HepG2 (cell line): ENCODE results near the gene HDAC3. TPM values are rescaled to one million over a fixed set of nuclear protein-coding genes. Genes with fewer than 3 reads are reported as not detected.

Experiments used
- MAZ ChIP-seq, 2 experiments: sonication (generic) in 1 of 2; formaldehyde crosslinking in 1 of 2; IDR thresholded peaks; 2 replicates each; pipeline versions ENCODE4 v1.5.0 to v1.6.1; 2012 to 2020; ENCODE audit warnings: low read depth in 2 of 2, mild to moderate bottlenecking in 2 of 2, borderline replicate concordance in 1 of 2, improper control_type of control experiment in 1 of 2, low read length in 1 of 2, missing genetic modification reagents in 1 of 2, moderate library complexity in 1 of 2
- MEIS1 ChIP-seq: sonication (generic); formaldehyde crosslinking; IDR thresholded peaks from 2 replicates; pipeline ENCODE4 v1.9.0; 2021; ENCODE audit warnings: mild to moderate bottlenecking, missing genetic modification reagents, moderate library complexity, borderline replicate concordance
- MIER3 ChIP-seq: IDR thresholded peaks from 2 replicates; pipeline ENCODE4 v1.6.1; 2016; ENCODE audit warnings: missing compliant biosample characterization, borderline replicate concordance
- MLLT10 ChIP-seq: sonication (generic); formaldehyde crosslinking; IDR thresholded peaks from 2 replicates; pipeline ENCODE4 v1.4.0; 2020; ENCODE audit warnings: missing genetic modification reagents
- MXI1 ChIP-seq: IDR thresholded peaks from 3 replicates; pipeline ENCODE4 v1.6.1; 2012; ENCODE audit warnings: low read depth, low read length, inconsistent platforms, borderline replicate concordance
- MYPOP ChIP-seq: sonication (generic); formaldehyde crosslinking; IDR thresholded peaks from 2 replicates; pipeline ENCODE4 v1.8.1; 2023; ENCODE audit warnings: mild to moderate bottlenecking, moderate library complexity, missing genetic modification reagents
- PRMT3 ChIP-seq: sonication (generic); formaldehyde crosslinking; IDR thresholded peaks from 2 replicates; pipeline ENCODE4 v1.8.1; 2022; ENCODE audit warnings: low read depth, mild to moderate bottlenecking, moderate library complexity, missing genetic modification reagents, borderline replicate concordance
- REXO4 ChIP-seq: sonication (generic); formaldehyde crosslinking; IDR thresholded peaks from 2 replicates; pipeline ENCODE4 v1.8.0; 2022; ENCODE audit warnings: missing genetic modification reagents, mild to moderate bottlenecking, borderline replicate concordance
- SAFB2 ChIP-seq: sonication (generic); formaldehyde crosslinking; IDR thresholded peaks from 2 replicates; pipeline ENCODE4 v1.5.1; 2020; ENCODE audit warnings: missing genetic modification reagents, low read depth, mild to moderate bottlenecking, borderline replicate concordance
- SETDB1 ChIP-seq: sonication (generic); formaldehyde crosslinking; IDR thresholded peaks from 2 replicates; pipeline ENCODE4 v1.5.1; 2020; ENCODE audit warnings: missing genetic modification reagents, mild to moderate bottlenecking, borderline replicate concordance
- ZBED4 ChIP-seq: sonication (generic); formaldehyde crosslinking; IDR thresholded peaks from 2 replicates; pipeline ENCODE4 v1.4.0; 2020; ENCODE audit warnings: missing genetic modification reagents, borderline replicate concordance
- ZBTB37 ChIP-seq: sonication (generic); formaldehyde crosslinking; IDR thresholded peaks from 2 replicates; pipeline ENCODE4 v1.4.0; 2020; ENCODE audit warnings: mild to moderate bottlenecking, missing genetic modification reagents
- ZGPAT ChIP-seq: IDR thresholded peaks from 2 replicates; pipeline ENCODE4 v1.6.1; 2016; ENCODE audit warnings: mild to moderate bottlenecking
- ZNF503 ChIP-seq: sonication (generic); formaldehyde crosslinking; IDR thresholded peaks from 2 replicates; pipeline ENCODE4 v1.4.0; 2020; ENCODE audit warnings: missing genetic modification reagents
- ZNF563 ChIP-seq: sonication (generic); formaldehyde crosslinking; IDR thresholded peaks from 2 replicates; pipeline ENCODE4 v1.8.0; 2022; ENCODE audit warnings: mild to moderate bottlenecking, moderate library complexity, missing genetic modification reagents
- ZNF616 ChIP-seq: sonication (generic); formaldehyde crosslinking; IDR thresholded peaks from 2 replicates; pipeline ENCODE4 v1.5.0; 2020; ENCODE audit warnings: low read depth, mild to moderate bottlenecking, missing genetic modification reagents
- ZNF644 ChIP-seq: IDR thresholded peaks from 2 replicates; pipeline ENCODE4 v1.6.1; 2016; ENCODE audit warnings: low read depth
- ZNF780A ChIP-seq: sonication (generic); formaldehyde crosslinking; IDR thresholded peaks from 2 replicates; pipeline ENCODE4 v1.8.0; 2022; ENCODE audit warnings: mild to moderate bottlenecking, missing genetic modification reagents, moderate library complexity
- polyA plus RNA-seq, 8 experiments: library from polyadenylated mRNA; depleted of rRNA in 3 of 8; stranded (reverse) in 7 of 8; unstranded in 1 of 8; fragments of >200 nt; fragmentation: Illumina TruSeq in 4 of 8; extraction: Trizol in 4 of 8; gene quantifications; 2 replicates each; pipeline versions ENCODE4 v1.2.1 to v1.2.3, GENCODE V29; 2011 to 2016; ENCODE audit warnings: low read depth in 4 of 8, missing spikeins in 1 of 8, mixed read lengths in 1 of 8; ENCODE audit not compliant: insufficient read depth in 1 of 8
- total RNA-seq, 5 experiments: library from RNA; depleted of rRNA; stranded (reverse); fragments of >200 nt; fragmentation: Illumina TruSeq; extraction: Trizol; gene quantifications; 2 replicates each; pipeline ENCODE4 v1.2.3, GENCODE V29; 2016; ENCODE audit warnings: low read depth in 1 of 5

HDAC3 gene
- total and polyA plus RNA-seq, 2 of the 13 experiments (the other 11 are each of a cell fraction or from before 2014, with no cell fraction given) = 84.0 to 94.1 TPM

- peak; percentile 25; the same call in 1 of the 2 replicates for TF ChIP-seq ZGPAT (CRISPR knock-in tag)
- no peak for TF ChIP-seq MIER3
- no peak for TF ChIP-seq MAZ (IDR thresholded peaks at IDR 0.05; ENCODE audit: borderline replicate concordance, low read depth, low read length)
- TF ChIP-seq MAZ (CRISPR knock-in tag; IDR thresholded peaks at IDR 0.05; ENCODE audit: low read depth) = no peak
- no peak for TF ChIP-seq MXI1
- no peak for TF ChIP-seq ZNF503
- TF ChIP-seq MLLT10 (CRISPR knock-in tag) = no peak
- TF ChIP-seq ZNF644 = no peak
- no peak for TF ChIP-seq PRMT3 (CRISPR knock-in tag)
- no peak for TF ChIP-seq ZBED4
- TF ChIP-seq SAFB2 (CRISPR knock-in tag) = no peak
- 0 out of 2 replicates have a peak, but pooled peaks have one; percentile 26 for TF ChIP-seq MYPOP (CRISPR knock-in tag)
- no peak for TF ChIP-seq MEIS1
- TF ChIP-seq ZBTB37 (CRISPR knock-in tag) = no peak
- no peak for TF ChIP-seq ZNF780A (CRISPR knock-in tag)
- no peak for TF ChIP-seq ZNF563 (CRISPR knock-in tag)
- TF ChIP-seq REXO4 (CRISPR knock-in tag) = no peak
- no peak for TF ChIP-seq SETDB1
- TF ChIP-seq ZNF616 = no peak
Measured at GRCh38 chr5:141650851-141651727, 14.4 kb upstream of the HDAC3 start, which contains the start of gene FCHSD1 (continued).
